ENCODE results near the gene RBP2. TPM values are rescaled to one million over a fixed set of nuclear protein-coding genes. Genes with fewer than 3 reads are reported as not detected.

The RBP2 gene
- total RNA-seq, 4 donors from 2014 or later = not detected

DNA sequence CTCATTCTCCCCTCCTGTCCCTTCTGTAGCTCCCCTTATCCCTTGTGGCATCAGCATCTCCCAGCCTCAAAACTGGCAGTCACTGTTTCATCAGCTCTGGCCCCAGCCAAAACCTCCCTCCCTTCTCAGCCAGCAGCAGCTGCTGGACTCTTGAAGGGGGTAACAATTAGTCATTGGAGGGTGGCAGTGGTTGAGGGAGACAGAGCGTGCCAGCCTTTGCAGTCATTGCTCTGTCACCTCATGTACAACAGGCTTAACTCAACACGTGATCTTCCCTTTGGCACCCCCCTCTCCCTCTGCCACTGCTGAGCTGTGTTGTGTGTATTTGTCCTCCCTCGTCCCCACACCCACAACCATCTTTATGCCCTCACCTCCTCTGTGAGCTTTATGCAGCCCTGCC is 28.2 kb downstream of the RBP2 start:
- Histone ChIP-seq H3K4me3 (no peak overlapping the region), H3K27ac (no peak overlapping the region), H3K9me3 (no peaks in the 10 kb centered on the region), H3K4me1 (no peaks in the 10 kb centered on the region), H3K27me3 (no peaks in the 10 kb centered on the region), H3K36me3 (no peaks in the 10 kb centered on the region)
- DNase-seq = no peak
- TF ChIP-seq POLR2A (IDR thresholded peaks at IDR 0.05) = no peak
- TF ChIP-seq, protein P1, sequence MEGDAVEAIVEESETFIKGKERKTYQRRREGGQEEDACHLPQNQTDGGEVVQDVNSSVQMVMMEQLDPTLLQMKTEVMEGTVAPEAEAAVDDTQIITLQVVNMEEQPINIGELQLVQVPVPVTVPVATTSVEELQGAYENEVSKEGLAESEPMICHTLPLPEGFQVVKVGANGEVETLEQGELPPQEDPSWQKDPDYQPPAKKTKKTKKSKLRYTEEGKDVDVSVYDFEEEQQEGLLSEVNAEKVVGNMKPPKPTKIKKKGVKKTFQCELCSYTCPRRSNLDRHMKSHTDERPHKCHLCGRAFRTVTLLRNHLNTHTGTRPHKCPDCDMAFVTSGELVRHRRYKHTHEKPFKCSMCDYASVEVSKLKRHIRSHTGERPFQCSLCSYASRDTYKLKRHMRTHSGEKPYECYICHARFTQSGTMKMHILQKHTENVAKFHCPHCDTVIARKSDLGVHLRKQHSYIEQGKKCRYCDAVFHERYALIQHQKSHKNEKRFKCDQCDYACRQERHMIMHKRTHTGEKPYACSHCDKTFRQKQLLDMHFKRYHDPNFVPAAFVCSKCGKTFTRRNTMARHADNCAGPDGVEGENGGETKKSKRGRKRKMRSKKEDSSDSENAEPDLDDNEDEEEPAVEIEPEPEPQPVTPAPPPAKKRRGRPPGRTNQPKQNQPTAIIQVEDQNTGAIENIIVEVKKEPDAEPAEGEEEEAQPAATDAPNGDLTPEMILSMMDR (IDR thresholded peaks at IDR 0.05) = no peak
- intact Hi-C loops (cut with DNase I; ENCODE audit: low total_unique reads) = no loop called here

DNA sequence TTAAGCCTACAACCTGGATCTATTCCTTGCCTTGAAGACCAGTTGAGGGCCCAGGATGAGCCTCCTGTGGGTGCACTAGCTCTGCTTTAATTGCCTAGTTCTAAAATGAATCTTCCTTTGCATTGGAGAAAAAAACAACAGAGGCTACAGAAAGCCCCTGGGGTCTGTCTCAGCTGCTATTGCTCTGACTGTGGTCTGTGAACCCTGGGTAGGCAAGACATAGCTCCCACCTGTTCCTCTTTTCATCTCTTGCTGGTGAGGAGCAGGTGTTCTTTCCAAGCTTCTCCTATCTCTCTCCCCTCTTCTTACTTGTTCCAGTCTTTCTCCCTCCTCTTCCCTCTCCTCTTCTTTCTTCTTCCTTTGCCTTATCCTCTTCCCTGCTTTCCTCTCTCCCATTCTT is 28.8 kb downstream of the RBP2 start:
- Histone ChIP-seq H3K9me3 (no peaks in the 10 kb centered on the region), H3K36me3 (no peaks in the 10 kb centered on the region), H3K4me3 (no peak overlapping the region), H3K4me1 (no peaks in the 10 kb centered on the region), H3K27me3 (no peaks in the 10 kb centered on the region), H3K27ac (no peak overlapping the region)
- intact Hi-C loops (cut with DNase I; ENCODE audit: low total_unique reads) = no loop called here
- no peak for DNase-seq
- no peak for TF ChIP-seq POLR2A (IDR thresholded peaks at IDR 0.05)
- TF ChIP-seq, protein P1 (IDR thresholded peaks at IDR 0.05) = no peak

DNA sequence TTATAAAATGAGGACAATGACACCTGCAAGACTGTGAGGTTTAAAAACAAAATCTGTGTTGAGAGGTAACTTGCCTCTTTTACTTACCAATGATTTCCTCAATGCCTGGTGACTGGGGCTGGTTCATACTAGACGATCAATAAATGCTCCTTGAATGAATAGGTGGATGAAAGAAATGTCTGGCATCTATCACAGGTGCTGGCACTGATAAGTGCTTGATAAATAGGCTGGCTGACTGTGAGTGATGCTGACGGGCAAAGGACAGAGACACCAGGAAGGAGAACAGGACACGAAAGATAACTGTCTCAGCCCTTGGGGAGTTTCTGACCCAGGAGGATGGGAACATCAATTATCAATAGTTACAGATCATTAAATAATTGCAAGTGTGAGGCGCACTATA is 31.9 kb downstream of the RBP2 start:
- Histone ChIP-seq H3K4me1 (no peaks in the 10 kb centered on the region), H3K27ac (no peak overlapping the region), H3K27me3 (no peaks in the 10 kb centered on the region), H3K36me3 (no peaks in the 10 kb centered on the region), H3K4me3 (no peak overlapping the region), H3K9me3 (no peaks in the 10 kb centered on the region)
- no peak for DNase-seq
- TF ChIP-seq, protein P1 (IDR thresholded peaks at IDR 0.05) = no peak
- TF ChIP-seq POLR2A (IDR thresholded peaks at IDR 0.05) = no peak
- intact Hi-C loops (cut with DNase I; ENCODE audit: low total_unique reads) = no loop called here

DNA sequence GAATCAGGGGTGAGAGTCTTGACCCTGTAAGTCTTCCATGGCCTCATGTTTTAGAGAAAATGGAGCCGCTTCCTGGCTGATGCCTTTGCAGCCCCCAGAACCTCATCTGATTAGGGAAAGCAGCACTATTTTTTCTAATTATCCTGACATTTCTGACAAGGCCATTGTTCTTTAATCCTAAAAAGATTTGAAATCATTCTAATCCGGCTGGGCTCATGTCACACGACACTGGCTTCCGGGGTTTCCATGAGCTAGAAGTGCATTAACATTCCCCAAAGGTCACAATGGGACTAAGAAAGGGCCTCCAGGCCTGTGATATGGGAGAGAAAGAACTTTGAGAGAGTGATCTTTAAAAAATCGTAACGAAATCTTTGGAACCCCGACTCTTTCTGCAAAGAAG is 33.1 kb downstream of the RBP2 start:
- intact Hi-C loops (cut with DNase I; ENCODE audit: low total_unique reads) = no loop called here
- H3K27me3 ChIP-seq = no peaks in the 10 kb centered on the region
- H3K27ac ChIP-seq = no peak overlapping the region
- no peaks in the 10 kb centered on the region for H3K9me3 ChIP-seq
- H3K4me3 ChIP-seq = no peak overlapping the region
- DNase-seq = no peak
- no peak for TF ChIP-seq POLR2A (IDR thresholded peaks at IDR 0.05)
- TF ChIP-seq, protein P1 (IDR thresholded peaks at IDR 0.05) = no peak
- no peaks in the 10 kb centered on the region for H3K4me1 ChIP-seq
- no peaks in the 10 kb centered on the region for H3K36me3 ChIP-seq

DNA sequence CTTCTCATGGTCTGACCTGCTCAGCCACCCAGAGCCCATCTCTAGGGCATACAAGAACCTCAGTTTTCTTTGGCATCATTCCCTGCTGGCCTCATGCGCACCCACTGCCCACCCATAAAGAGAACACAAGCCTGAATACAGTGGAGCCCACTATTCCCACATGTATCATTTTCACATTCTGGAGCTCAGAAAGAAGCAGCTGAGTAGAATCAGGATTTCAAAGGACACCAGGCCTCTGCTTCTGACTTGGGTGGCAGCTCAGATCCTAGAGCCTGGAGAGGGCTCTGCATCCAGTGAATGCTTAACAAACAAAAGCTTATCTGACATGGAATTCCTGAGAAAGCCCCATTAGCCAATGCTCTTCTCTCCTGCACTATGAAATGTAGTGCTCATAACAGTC is 34.7 kb downstream of the RBP2 start:
- intact Hi-C loops (cut with DNase I; ENCODE audit: low total_unique reads) = no loop called here
- no peak overlapping the region for H3K4me3 ChIP-seq
- H3K36me3 ChIP-seq = no peaks in the 10 kb centered on the region
- no peak overlapping the region for H3K27ac ChIP-seq
- H3K4me1 ChIP-seq = no peaks in the 10 kb centered on the region
- no peaks in the 10 kb centered on the region for H3K27me3 ChIP-seq
- no peak for DNase-seq
- no peaks in the 10 kb centered on the region for H3K9me3 ChIP-seq
- TF ChIP-seq, protein P1 (IDR thresholded peaks at IDR 0.05) = no peak
- no peak for TF ChIP-seq POLR2A (IDR thresholded peaks at IDR 0.05)

Measured in uterus (tissue), 4 donors.